ENCODE data around the gene FOXA3. TPM values are rescaled to one million over a fixed set of nuclear protein-coding genes. Genes with fewer than 3 reads are reported as not detected.

The FOXA3 gene
- total RNA-seq, 4 donors from 2014 or later: not detected

DNA sequence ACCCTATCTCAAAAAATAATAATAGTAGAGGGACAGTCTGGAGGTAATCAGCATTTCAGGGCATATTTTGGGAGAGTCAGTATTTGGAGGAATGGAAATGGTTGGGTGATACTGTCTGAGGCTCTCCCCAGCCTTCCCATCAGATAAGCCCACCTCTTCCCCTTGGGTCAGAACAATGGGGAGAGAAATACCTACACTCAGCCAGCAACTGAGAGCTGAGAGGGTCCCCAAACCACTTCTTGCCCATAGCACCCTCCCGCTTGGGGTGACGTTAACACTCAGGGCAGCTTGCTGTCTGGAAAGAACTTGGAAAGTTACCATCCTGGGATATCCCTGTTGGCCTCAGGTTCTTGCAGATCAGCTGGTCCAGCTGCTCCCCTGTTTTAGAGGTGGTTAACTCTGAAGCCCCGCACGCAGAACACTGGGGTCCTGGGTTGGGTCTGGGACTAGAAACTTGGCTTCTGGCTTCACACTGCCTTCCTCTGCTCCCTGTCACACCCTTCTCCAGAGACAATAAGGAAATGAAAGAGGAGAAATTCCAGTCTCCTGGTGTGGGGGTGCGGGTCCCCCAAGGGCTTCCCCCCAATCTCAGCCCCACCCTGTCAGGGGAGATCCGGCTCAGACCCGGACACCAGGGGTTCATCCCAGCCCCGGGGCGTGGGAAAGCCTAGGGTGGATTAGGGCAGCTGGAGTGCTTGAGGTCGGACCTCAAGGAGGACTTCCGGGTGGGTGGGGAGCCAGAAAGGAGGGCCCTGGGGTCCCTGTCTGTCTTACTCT is 2.5 kb downstream of the FOXA3 start:
- TF ChIP-seq, protein P1, sequence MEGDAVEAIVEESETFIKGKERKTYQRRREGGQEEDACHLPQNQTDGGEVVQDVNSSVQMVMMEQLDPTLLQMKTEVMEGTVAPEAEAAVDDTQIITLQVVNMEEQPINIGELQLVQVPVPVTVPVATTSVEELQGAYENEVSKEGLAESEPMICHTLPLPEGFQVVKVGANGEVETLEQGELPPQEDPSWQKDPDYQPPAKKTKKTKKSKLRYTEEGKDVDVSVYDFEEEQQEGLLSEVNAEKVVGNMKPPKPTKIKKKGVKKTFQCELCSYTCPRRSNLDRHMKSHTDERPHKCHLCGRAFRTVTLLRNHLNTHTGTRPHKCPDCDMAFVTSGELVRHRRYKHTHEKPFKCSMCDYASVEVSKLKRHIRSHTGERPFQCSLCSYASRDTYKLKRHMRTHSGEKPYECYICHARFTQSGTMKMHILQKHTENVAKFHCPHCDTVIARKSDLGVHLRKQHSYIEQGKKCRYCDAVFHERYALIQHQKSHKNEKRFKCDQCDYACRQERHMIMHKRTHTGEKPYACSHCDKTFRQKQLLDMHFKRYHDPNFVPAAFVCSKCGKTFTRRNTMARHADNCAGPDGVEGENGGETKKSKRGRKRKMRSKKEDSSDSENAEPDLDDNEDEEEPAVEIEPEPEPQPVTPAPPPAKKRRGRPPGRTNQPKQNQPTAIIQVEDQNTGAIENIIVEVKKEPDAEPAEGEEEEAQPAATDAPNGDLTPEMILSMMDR (IDR thresholded peaks at IDR 0.05; ENCODE audit: low read depth): no peak

DNA sequence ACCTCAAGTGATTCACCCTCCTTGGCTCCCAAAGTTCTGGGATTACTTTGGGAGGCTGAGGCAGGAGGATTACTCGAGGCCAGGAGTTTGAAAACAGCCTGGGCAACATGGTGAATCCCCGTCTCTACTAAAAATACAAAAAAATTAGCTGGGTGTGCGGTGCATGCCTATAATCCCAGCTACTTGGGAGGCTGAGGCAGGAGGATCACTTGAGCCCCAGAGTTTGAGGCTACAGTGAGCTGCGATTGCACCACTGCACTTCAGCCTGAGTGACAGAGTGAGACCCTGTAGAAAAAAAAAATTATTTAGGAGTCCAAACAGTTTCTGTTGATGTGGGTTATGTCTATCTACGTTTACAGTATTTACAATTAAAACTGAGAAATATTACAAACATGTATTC is 6.7 kb downstream of the FOXA3 start:
- TF ChIP-seq, protein P1 (IDR thresholded peaks at IDR 0.05; ENCODE audit: low read depth): no peak

DNA sequence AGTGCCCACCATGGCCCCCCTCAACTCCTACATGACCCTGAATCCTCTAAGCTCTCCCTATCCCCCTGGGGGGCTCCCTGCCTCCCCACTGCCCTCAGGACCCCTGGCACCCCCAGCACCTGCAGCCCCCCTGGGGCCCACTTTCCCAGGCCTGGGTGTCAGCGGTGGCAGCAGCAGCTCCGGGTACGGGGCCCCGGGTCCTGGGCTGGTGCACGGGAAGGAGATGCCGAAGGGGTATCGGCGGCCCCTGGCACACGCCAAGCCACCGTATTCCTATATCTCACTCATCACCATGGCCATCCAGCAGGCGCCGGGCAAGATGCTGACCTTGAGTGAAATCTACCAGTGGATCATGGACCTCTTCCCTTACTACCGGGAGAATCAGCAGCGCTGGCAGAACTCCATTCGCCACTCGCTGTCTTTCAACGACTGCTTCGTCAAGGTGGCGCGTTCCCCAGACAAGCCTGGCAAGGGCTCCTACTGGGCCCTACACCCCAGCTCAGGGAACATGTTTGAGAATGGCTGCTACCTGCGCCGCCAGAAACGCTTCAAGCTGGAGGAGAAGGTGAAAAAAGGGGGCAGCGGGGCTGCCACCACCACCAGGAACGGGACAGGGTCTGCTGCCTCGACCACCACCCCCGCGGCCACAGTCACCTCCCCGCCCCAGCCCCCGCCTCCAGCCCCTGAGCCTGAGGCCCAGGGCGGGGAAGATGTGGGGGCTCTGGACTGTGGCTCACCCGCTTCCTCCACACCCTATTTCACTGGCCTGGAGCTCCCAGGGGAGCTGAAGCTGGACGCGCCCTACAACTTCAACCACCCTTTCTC is 8.2 kb downstream of the FOXA3 start:
- TF ChIP-seq, protein P1 (IDR thresholded peaks at IDR 0.05; ENCODE audit: low read depth): no peak

GRCh38 chr19:45873219-45873772 is 9.2 kb downstream of the FOXA3 start:
- TF ChIP-seq, protein P1 (IDR thresholded peaks at IDR 0.05; ENCODE audit: low read depth): no peak

DNA sequence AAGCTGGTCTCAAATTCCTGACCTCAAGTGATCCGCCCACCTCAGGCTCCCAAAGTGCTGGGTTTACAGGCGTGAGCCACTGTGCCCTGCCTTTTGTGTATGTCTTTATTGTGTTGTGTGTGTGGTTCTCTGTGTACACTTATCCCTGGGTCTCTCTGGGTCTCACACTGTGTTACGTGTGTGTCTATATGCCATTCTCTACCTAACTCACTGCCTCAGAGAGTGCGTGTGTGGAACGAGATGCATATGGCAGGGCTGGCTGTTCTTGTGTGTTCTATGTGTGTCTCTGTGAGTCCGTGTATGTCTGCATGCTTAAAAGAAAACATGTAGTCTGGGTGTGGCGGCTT is 10.5 kb downstream of the FOXA3 start:
- TF ChIP-seq, protein P1 (IDR thresholded peaks at IDR 0.05; ENCODE audit: low read depth): no peak

GRCh38 chr19:45876161-45876410 is 12.0 kb downstream of the FOXA3 start:
- TF ChIP-seq, protein P1 (IDR thresholded peaks at IDR 0.05; ENCODE audit: low read depth): no peak

Data from subcutaneous adipose tissue (tissue), 4 donors.